ENCODE data around the gene OTUB2. TPM values are rescaled to one million over a fixed set of nuclear protein-coding genes. Genes with fewer than 3 reads are reported as not detected.
A peak's percentile ranks its signal among the peaks of the same experiment; 100 is the strongest.

The OTUB2 gene
- total RNA-seq, 1 experiment from 2014 or later = 1.2 TPM

- peaks cover 18% of the 10 kb centered on the region for H3K4me1 Mint-ChIP-seq (ENCODE audit: low read depth, unreplicated experiment)
- no peaks in the 10 kb centered on the region for H3K27me3 Mint-ChIP-seq (ENCODE audit: insufficient read depth, unreplicated experiment)
- no peak for DNase-seq
- Histone ChIP-seq H3K4me3 (ENCODE audit: low read depth, low read length) (peak overlapping the region; percentile 81), H3K27me3 (replicated peaks; ENCODE audit: control insufficient read depth, insufficient read depth, low read length) (no peaks in the 10 kb centered on the region), H3K4me1 (no peaks in the 10 kb centered on the region), H3K9me3 (no peaks in the 10 kb centered on the region), H3K36me3 (ENCODE audit: control insufficient read depth, insufficient read depth, low read length) (peaks cover 6% of the 10 kb centered on the region)
- peak overlapping the region; percentile 98 for H3K4me3 Mint-ChIP-seq (ENCODE audit: unreplicated experiment)
- no peaks in the 10 kb centered on the region for H3K9me3 Mint-ChIP-seq (ENCODE audit: unreplicated experiment)
- ChIA-PET POLR2A (interaction anchor here (0.6 to 1.0 kb wide), 5 partner anchors 29 to 1362 kb away, joined by 3 to 4 read pairs (median 3); no protein-coding TSS in a partner anchor), CTCF (interaction anchor here (0.7 to 1.6 kb wide), 4 partner anchors 30 to 51 kb away, joined by 4 to 6 read pairs (median 6); no protein-coding TSS in a partner anchor)
- TF ChIP-seq CTCF (IDR thresholded peaks at IDR 0.05; ENCODE audit: insufficient read depth in 1 of 2, low read depth in 1 of 2, low read length in 1 of 2, severe bottlenecking in 1 of 2, unreplicated experiment in 1 of 2) = no peak
- peaks cover 38% of the 10 kb centered on the region for H3K36me3 Mint-ChIP-seq (ENCODE audit: insufficient read depth, unreplicated experiment)
- TSS peak; percentile 65 for BruUV-seq (replicated peaks)
- intact Hi-C loops (cut with micrococcal nuclease; ENCODE audit: unreplicated experiment) = no loop called here
- H3K27ac Mint-ChIP-seq (ENCODE audit: unreplicated experiment) = peak overlapping the region; percentile 99
Observed at GRCh38 chr14:94081386-94081820, 55.3 kb downstream of the OTUB2 start.

GRCh38 chr14:94087891-94088290 is 61.8 kb downstream of the OTUB2 start:
- intact Hi-C loops (cut with micrococcal nuclease; ENCODE audit: unreplicated experiment) = no loop called here
- H3K4me1 ChIP-seq = peaks cover 16% of the 10 kb centered on the region; the same call in 1 of the 2 replicates
- ChIA-PET POLR2A (no interaction called here), CTCF (interaction anchor here (0.6 kb wide), 1 partner anchor 386 kb away, joined by 6 read pairs; no protein-coding TSS in a partner anchor)
- H3K9me3 Mint-ChIP-seq (ENCODE audit: unreplicated experiment) = no peaks in the 10 kb centered on the region
- DNase-seq = no peak
- no TSS peak for BruUV-seq (replicated peaks)
- no peaks in the 10 kb centered on the region for H3K27me3 Mint-ChIP-seq (ENCODE audit: insufficient read depth, unreplicated experiment)
- H3K27ac Mint-ChIP-seq (ENCODE audit: unreplicated experiment) = no peak overlapping the region
- no peak overlapping the region for H3K4me3 ChIP-seq (ENCODE audit: low read depth, low read length)
- no peak for TF ChIP-seq CTCF (IDR thresholded peaks at IDR 0.05; ENCODE audit: insufficient read depth in 1 of 2, low read depth in 1 of 2, low read length in 1 of 2, severe bottlenecking in 1 of 2, unreplicated experiment in 1 of 2)
- H3K4me3 Mint-ChIP-seq (ENCODE audit: unreplicated experiment) = no peak overlapping the region
- H3K4me1 Mint-ChIP-seq (ENCODE audit: low read depth, unreplicated experiment) = peaks cover 6% of the 10 kb centered on the region
- H3K36me3 ChIP-seq (ENCODE audit: control insufficient read depth, insufficient read depth, low read length) = no peaks in the 10 kb centered on the region; the same call in 1 of the 2 replicates
- no peaks in the 10 kb centered on the region for H3K36me3 Mint-ChIP-seq (ENCODE audit: insufficient read depth, unreplicated experiment)
- H3K27me3 ChIP-seq (replicated peaks; ENCODE audit: control insufficient read depth, insufficient read depth, low read length) = no peaks in the 10 kb centered on the region
- no peaks in the 10 kb centered on the region for H3K9me3 ChIP-seq

GRCh38 chr14:94088516-94088915 is 62.4 kb downstream of the OTUB2 start:
- intact Hi-C loops (cut with micrococcal nuclease; ENCODE audit: unreplicated experiment) = no loop called here
- no TSS peak for BruUV-seq (replicated peaks)
- Mint-ChIP-seq H3K4me3 (ENCODE audit: unreplicated experiment) (no peak overlapping the region), H3K36me3 (ENCODE audit: insufficient read depth, unreplicated experiment) (no peaks in the 10 kb centered on the region), H3K27me3 (ENCODE audit: insufficient read depth, unreplicated experiment) (no peaks in the 10 kb centered on the region), H3K27ac (ENCODE audit: unreplicated experiment) (no peak overlapping the region), H3K9me3 (ENCODE audit: unreplicated experiment) (no peaks in the 10 kb centered on the region), H3K4me1 (ENCODE audit: low read depth, unreplicated experiment) (peaks cover 6% of the 10 kb centered on the region)
- no peak for TF ChIP-seq CTCF (IDR thresholded peaks at IDR 0.05; ENCODE audit: insufficient read depth in 1 of 2, low read depth in 1 of 2, low read length in 1 of 2, severe bottlenecking in 1 of 2, unreplicated experiment in 1 of 2)
- Histone ChIP-seq H3K36me3 (ENCODE audit: control insufficient read depth, insufficient read depth, low read length) (no peaks in the 10 kb centered on the region; the same call in 1 of the 2 replicates), H3K4me3 (ENCODE audit: low read depth, low read length) (no peak overlapping the region), H3K27me3 (replicated peaks; ENCODE audit: control insufficient read depth, insufficient read depth, low read length) (no peaks in the 10 kb centered on the region), H3K9me3 (no peaks in the 10 kb centered on the region), H3K4me1 (peaks cover 16% of the 10 kb centered on the region; the same call in 1 of the 2 replicates)
- DNase-seq = no peak
- ChIA-PET POLR2A (no interaction called here), CTCF (interaction anchor here (0.6 kb wide), 2 partner anchors 92 to 385 kb away, joined by 3 to 6 read pairs; no protein-coding TSS in a partner anchor)
